Psoas muscle (tissue), 8 donors: ENCODE results near the gene LILRB2. TPM values are rescaled to one million over a fixed set of nuclear protein-coding genes. Genes with fewer than 3 reads are reported as not detected.
A peak's percentile ranks its signal among the peaks of the same experiment; 100 is the strongest.

Source experiments
- ATAC-seq, 4 donors: fragments of 200-7000 bp; cut with Tn5 transposase; one replicate each; pipeline ENCODE4 v1.9.1; 2020; ENCODE audit warnings: moderate library complexity in 3 of 4, mild to moderate bottlenecking in 2 of 4
- DNase-seq, 2 donors: peaks; one replicate each; pipeline ENCODE4 v3.0.0-alpha.2; 2020
- H3K27ac ChIP-seq: fragments of 200-600 bp; one replicate; pipeline ENCODE4 v1.8.0; 2022
- H3K27me3 ChIP-seq, 3 donors: fragments of 200-600 bp in 1 of 3; one replicate each; pipeline versions ENCODE4 v1.6.1 to v1.8.0; 2013 to 2022; ENCODE audit warnings: low read length in 2 of 3, mild to moderate bottlenecking in 2 of 3, moderate library complexity in 1 of 3; ENCODE audit not compliant: insufficient read depth in 3 of 3
- H3K36me3 ChIP-seq, 2 donors: fragments of 200-600 bp in 1 of 2; one replicate each; pipeline versions ENCODE4 v1.6.1 to v1.8.0; 2013 to 2022; ENCODE audit warnings: low read depth in 1 of 2, mild to moderate bottlenecking in 1 of 2, moderate library complexity in 1 of 2; ENCODE audit not compliant: insufficient read depth in 1 of 2
- H3K4me1 ChIP-seq: fragments of 200-600 bp; one replicate; pipeline ENCODE4 v1.8.0; 2022
- H3K4me3 ChIP-seq: fragments of 200-600 bp; one replicate; pipeline ENCODE4 v1.8.0; 2022; ENCODE audit warnings: mild to moderate bottlenecking
- H3K9me3 ChIP-seq: fragments of 200-600 bp; one replicate; pipeline ENCODE4 v1.8.0; 2022
- CTCF ChIP-seq: fragments of 200-600 bp; IDR thresholded peaks from one replicate; pipeline ENCODE4 v1.8.0; 2022; ENCODE audit warnings: antibody characterized with exemption
- WGBS, 3 donors: extraction: QIAGEN DNeasy Blood & Tissue Kit; methylation state at CpG; one replicate each; pipeline versions ENCODE4 v1.1.6 to v1.1.7; 2013; 5-methylcytosine and 5-hydroxymethylcytosine counted together
- intact Hi-C, 2 donors: fragments of 100-400 bp; cut with DNase I; formaldehyde crosslinking; loops; one replicate each; pipeline versions ENCODE4 v1.11.0 to v1.14.2; 2022
- polyA plus RNA-seq, 3 donors: library from polyadenylated mRNA; stranded (reverse); fragments of 200-250 nt; gene quantifications; one replicate each; pipeline ENCODE4 v1.2.3, GENCODE V29; 2013
- total RNA-seq, 4 donors: library from RNA; stranded (reverse); fragmentation: NEBNext Ultra II Directional in 2 of 4; extraction: Animal tissue kit (Norgen Biotek cat#: 25700) in 2 of 4; gene quantifications; one replicate each; pipeline versions ENCODE4 v1.2.1 to v1.2.4, GENCODE V29; 2021 to 2023
- donor health status: healthy with polysubstance abuse.
- donor health status: DM: no; HTN: no; CAD: no; lungs with moderate emphysema.
- donor health status: Bipolar disorder and iron deficiency.
- donor health status: healthy.
- donor health status: DM: yes; HTN: yes; CAD: no.
- donor health status: DM: no; HTN: no; CAD: no.
- donor health status: DM: no; HTN: no; CAD: no.
- donor health status: DM: yes; HTN: yes; CAD: no.

The LILRB2 gene
- total and polyA plus RNA-seq, 7 donors = 0.41 to 2.4 (median 1.2) TPM

- peaks cover 0 to 42% (median 12%) of the 10 kb centered on the region in 3 donors for H3K27me3 ChIP-seq
- no peak for TF ChIP-seq CTCF
- intact Hi-C loops = no loop called here
- no peaks in the 10 kb centered on the region for H3K9me3 ChIP-seq
- DNase-seq (no peak), ATAC-seq (no peak)
- H3K36me3 ChIP-seq = no peaks in the 10 kb centered on the region
- peak overlapping the region; percentile 41 for H3K4me3 ChIP-seq
- 44 to 45% (median 44%) methylated on average over 22 to 26 of the region's 26 CpGs for WGBS, 3 donors
- no peak overlapping the region for H3K27ac ChIP-seq
- H3K4me1 ChIP-seq = no peaks in the 10 kb centered on the region
Observed at GRCh38 chr19:54255105-54255775, 25.7 kb downstream of the LILRB2 start.

- TF ChIP-seq CTCF = no peak
- Histone ChIP-seq H3K27me3 (peaks cover 0 to 42% (median 12%) of the 10 kb centered on the region in 3 donors), H3K4me1 (no peaks in the 10 kb centered on the region), H3K9me3 (no peaks in the 10 kb centered on the region), H3K36me3 (no peaks in the 10 kb centered on the region), H3K27ac (no peak overlapping the region), H3K4me3 (no peak overlapping the region)
- WGBS, 3 donors = 50 to 61% (median 51%) methylated on average over 16 to 17 of the region's 17 CpGs
- intact Hi-C loops = no loop called here
- ATAC-seq (no peak), DNase-seq (no peak)
Observed at GRCh38 chr19:54254195-54254906, 26.6 kb downstream of the LILRB2 start.

GRCh38 chr19:54253331-54254194 lies 27.3 kb downstream of the LILRB2 start:
- Histone ChIP-seq H3K27me3 (peaks cover 0 to 42% (median 12%) of the 10 kb centered on the region in 3 donors), H3K27ac (no peak overlapping the region), H3K36me3 (no peaks in the 10 kb centered on the region), H3K4me1 (no peaks in the 10 kb centered on the region), H3K4me3 (no peak overlapping the region), H3K9me3 (no peaks in the 10 kb centered on the region)
- no peak for TF ChIP-seq CTCF
- ATAC-seq (no peak), DNase-seq (no peak)
- WGBS, 3 donors = 52 to 63% (median 56%) methylated on average over 14 to 23 of the region's 23 CpGs
- intact Hi-C loops = no loop called here

- no peak for ATAC-seq
- H3K4me3 ChIP-seq = no peak overlapping the region
- no peak overlapping the region for H3K27ac ChIP-seq
- intact Hi-C loops = no loop called here
- TF ChIP-seq CTCF = no peak
- H3K27me3 ChIP-seq = peaks cover 0 to 42% (median 12%) of the 10 kb centered on the region in 3 donors
- no peaks in the 10 kb centered on the region for H3K4me1 ChIP-seq
- no peaks in the 10 kb centered on the region for H3K36me3 ChIP-seq
- H3K9me3 ChIP-seq = no peaks in the 10 kb centered on the region
- DNase-seq = no peak
- 71 to 82% (median 80%) methylated on average over 11 of the region's 11 CpGs for WGBS, 3 donors
Observed at GRCh38 chr19:54252845-54253244, 28.1 kb downstream of the LILRB2 start.
